T-helper 1 cell treated with Interleukin-12 subunit alpha and Interleukin-12 subunit beta and Interleukin-4 antibody, amounts not matched to agents 30 ng/mL and 1 ng/mL, for 36 hours (primary cell): ENCODE results near the gene MRPL58. TPM values are rescaled to one million over a fixed set of nuclear protein-coding genes. Genes with fewer than 3 reads are reported as not detected.
"Not testable (repeated sequence)": the region's sequence is repeated elsewhere in the genome, so short reads cannot be mapped to it uniquely, and the experiment has no call there.

ENCODE experiments used
- intact Hi-C: fragments of 100-400 bp; cut with micrococcal nuclease; formaldehyde crosslinking; loops from one replicate; pipeline ENCODE4 v1.15.1; 2024
- total RNA-seq: library from RNA; stranded (reverse); gene quantifications from 2 replicates; pipeline ENCODE4 v1.2.3, GENCODE V29; 2022

Gene MRPL58
- total RNA-seq, 1 donor from 2014 or later = 43.1 TPM

GRCh38 chr17:74986206-74986576, 26.3 kb upstream of the MRPL58 start:
- intact Hi-C loops = loop anchor here (1.0 to 10.0 kb wide), 4 partner anchors 61 to 529 kb away; partner anchors contain the start of genes ATP5PD, CASKIN2, KCTD2 and SLC16A5

- intact Hi-C loops = loop anchor here (1.0 to 10.0 kb wide), 7 partner anchors 15 to 527 kb away; partner anchors contain the start of genes ATP5PD, CASKIN2, HID1 and KCTD2
Measured at GRCh38 chr17:74987418-74987908, 25.0 kb upstream of the MRPL58 start, which contains the start of gene CDR2L. Gene CDR2L (plus strand): TSS chr17:74987632. CDS start chr17:74988044, 412 bp downstream.

GRCh38 chr17:74987909-74988711, 24.4 kb upstream of the MRPL58 start:
- intact Hi-C loops = loop anchor here (1.0 to 10.0 kb wide), 7 partner anchors 16 to 527 kb away; partner anchors contain the start of genes ATP5PD, CASKIN2, HID1 and KCTD2

- intact Hi-C loops = no loop called here
Measured at GRCh38 chr17:74990581-74991105, 21.8 kb upstream of the MRPL58 start.

GRCh38 chr17:74992223-74992622, 20.2 kb upstream of the MRPL58 start:
- intact Hi-C loops = no loop called here

GRCh38 chr17:74994440-74994839, 18.0 kb upstream of the MRPL58 start:
- intact Hi-C loops = no loop called here

GRCh38 chr17:74995847-74996246, 16.6 kb upstream of the MRPL58 start:
- intact Hi-C loops = no loop called here

GRCh38 chr17:74998783-74999182, 13.7 kb upstream of the MRPL58 start:
- intact Hi-C loops = no loop called here

GRCh38 chr17:74999523-74999922, 12.9 kb upstream of the MRPL58 start:
- intact Hi-C loops = no loop called here

- intact Hi-C loops = no loop called here
Measured at GRCh38 chr17:75001915-75002843, 10.3 kb upstream of the MRPL58 start.

- intact Hi-C loops = no loop called here
Measured at GRCh38 chr17:75003070-75003956, 9.2 kb upstream of the MRPL58 start.

- intact Hi-C loops = no loop called here
Measured at GRCh38 chr17:75003957-75004355, 8.5 kb upstream of the MRPL58 start.

GRCh38 chr17:75004371-75004770, 8.1 kb upstream of the MRPL58 start:
- intact Hi-C loops = no loop called here

- intact Hi-C loops = no loop called here
Measured at GRCh38 chr17:75005291-75005690, 7.2 kb upstream of the MRPL58 start.

GRCh38 chr17:75006084-75006483, 6.4 kb upstream of the MRPL58 start:
- intact Hi-C loops = not testable (repeated sequence)

GRCh38 chr17:75006653-75007052, 5.8 kb upstream of the MRPL58 start:
- intact Hi-C loops = no loop called here

GRCh38 chr17:75008373-75008772, 4.1 kb upstream of the MRPL58 start:
- intact Hi-C loops = no loop called here

GRCh38 chr17:75009139-75009724, 3.2 kb upstream of the MRPL58 start:
- intact Hi-C loops = no loop called here

- intact Hi-C loops = loop anchor here (5.0 kb wide), 1 partner anchor 36 kb away; the partner anchor contains the start of genes ATP5PD and KCTD2
Measured at GRCh38 chr17:75010683-75011400, 1.6 kb upstream of the MRPL58 start.
